HCT116 (cell line): ENCODE data around the gene TRIM67. TPM values are rescaled to one million over a fixed set of nuclear protein-coding genes. Genes with fewer than 3 reads are reported as not detected.

ENCODE experiments used
- ATAC-seq: fragments of 200-7000 bp; cut with Tn5 transposase; 2 replicates; pipeline ENCODE4 v1.9.1; 2020; ENCODE audit warnings: mild to moderate bottlenecking, moderate library complexity
- BruUV-seq: library from RNA; stranded (reverse); fragments of 400-500 nt; replicated peaks from 2 replicates; lab custom pipeline; 2021; lab: Mats Ljungman, UMichigan
- CTCF ChIA-PET: fragments of 300-600 bp; sonication (Branson Sonifier 250); formaldehyde crosslinking; loops from one replicate; lab custom pipeline; 2021; ENCODE audit warnings: antibody characterized with exemption; lab: Charles Lee
- POLR2A ChIA-PET: fragments of 300-600, 350-600 bp; sonication (Branson Sonifier 250); formaldehyde crosslinking; loops from one replicate; lab custom pipeline; 2021; ENCODE audit warnings: antibody characterized with exemption; lab: Charles Lee
- RAD21 ChIA-PET, 2 experiments: fragments of 300-600 bp; sonication (Branson Sonifier 250); formaldehyde crosslinking; loops; one replicate each; lab custom pipeline; 2023; ENCODE audit warnings: low total read pairs in 2 of 2; ENCODE audit not compliant: uncharacterized antibody in 2 of 2, unreplicated experiment in 2 of 2, low non-redundant PET in 1 of 2; lab: Charles Lee
- DNase-seq: peaks from one replicate; pipeline ENCODE4 v3.0.0-alpha.2; 2010; ENCODE audit warnings: low read depth, low spot score
- H2AFZ ChIP-seq: fragments of 200-600 bp; shearing (Covaris generic), sonication (generic); 2 replicates; pipeline ENCODE4 v1.6.1; 2017; ENCODE audit warnings: low read depth, mixed run types, mixed read lengths, antibody characterized with exemption, low read length; ENCODE audit not compliant: poor library complexity, severe bottlenecking
- H3K27ac ChIP-seq: 2 replicates; pipeline ENCODE4 v1.5.1; 2012; ENCODE audit warnings: low read depth, low read length
- H3K27me3 ChIP-seq: fragments of 200-600 bp; sonication (generic); 2 replicates; pipeline ENCODE4 v1.6.1; 2016; ENCODE audit warnings: mixed run types, low read length, mixed read lengths; ENCODE audit not compliant: insufficient read depth
- H3K36me3 ChIP-seq, 2 experiments: fragments of 200-500 bp in 1 of 2; fragments of 200-600 bp in 1 of 2; sonication (Bioruptor generic) in 1 of 2; sonication (generic) in 1 of 2; 2 replicates each; pipeline versions ENCODE4 v1.5.1 to v1.6.1; 2014 to 2016; ENCODE audit warnings: low read length in 2 of 2, inconsistent platforms in 1 of 2, mixed read lengths in 1 of 2, mixed run types in 1 of 2; ENCODE audit not compliant: insufficient read depth in 2 of 2, control insufficient read depth in 1 of 2
- H3K4me1 ChIP-seq, 2 experiments: fragments of 200-600 bp in 1 of 2; sonication (generic) in 1 of 2; 2 replicates each; pipeline versions ENCODE4 v1.5.1 to v1.6.1; 2012 to 2017; ENCODE audit warnings: low read length in 2 of 2, inconsistent platforms in 1 of 2, mild to moderate bottlenecking in 1 of 2, mixed read lengths in 1 of 2, mixed run types in 1 of 2, moderate library complexity in 1 of 2; ENCODE audit not compliant: insufficient read depth in 2 of 2, control insufficient read depth in 1 of 2
- H3K4me2 ChIP-seq: fragments of 200-600 bp; sonication (generic); 2 replicates; pipeline ENCODE4 v1.6.1; 2017; ENCODE audit warnings: mixed run types, low read length, mixed read lengths
- H3K4me3 ChIP-seq, 2 experiments: fragments of 200-600 bp in 1 of 2; sonication (generic) in 1 of 2; replicated peaks in 1 of 2; 2 replicates each; pipeline ENCODE4 v1.5.1; 2011 to 2016; ENCODE audit warnings: low read length in 2 of 2, control low read depth in 1 of 2, low read depth in 1 of 2, mild to moderate bottlenecking in 1 of 2, mixed read lengths in 1 of 2, mixed run types in 1 of 2
- H3K79me2 ChIP-seq: fragments of 200-600 bp; sonication (generic); 2 replicates; pipeline ENCODE4 v1.6.1; 2017; ENCODE audit warnings: mild to moderate bottlenecking, mixed run types, low read length, moderate library complexity, mixed read lengths; ENCODE audit not compliant: insufficient read depth
- H3K9ac ChIP-seq: fragments of 200-600 bp; sonication (generic); 2 replicates; pipeline ENCODE4 v1.6.1; 2016; ENCODE audit warnings: low read length, mixed read lengths
- H3K9me2 ChIP-seq: fragments of 200-600 bp; sonication (generic), shearing (Covaris generic); 2 replicates; pipeline ENCODE4 v1.6.1; 2017; ENCODE audit warnings: mixed run types, mild to moderate bottlenecking, moderate library complexity; ENCODE audit not compliant: insufficient read depth
- H3K9me3 ChIP-seq, 2 experiments: fragments of 200-500 bp in 1 of 2; fragments of 200-600 bp in 1 of 2; sonication (Bioruptor generic) in 1 of 2; sonication (generic) in 1 of 2; 2 replicates each; pipeline ENCODE4 v1.6.1; 2014 to 2017; ENCODE audit warnings: low read length in 2 of 2, mixed read lengths in 2 of 2, inconsistent platforms in 1 of 2, low read depth in 1 of 2, mild to moderate bottlenecking in 1 of 2, mixed run types in 1 of 2, moderate library complexity in 1 of 2; ENCODE audit not compliant: control insufficient read depth in 1 of 2, insufficient read depth in 1 of 2
- H4K20me1 ChIP-seq: fragments of 200-600 bp; sonication (generic), shearing (Covaris generic); 2 replicates; pipeline ENCODE4 v1.6.1; 2017; ENCODE audit warnings: mixed run types, mild to moderate bottlenecking, moderate library complexity; ENCODE audit not compliant: insufficient read depth
- CEBPB ChIP-seq: IDR thresholded peaks from 2 replicates; pipeline ENCODE4 v1.6.1; 2012; ENCODE audit warnings: low read depth
- EGR1 ChIP-seq: IDR thresholded peaks from 2 replicates; pipeline ENCODE4 v1.6.1; 2012; ENCODE audit warnings: low read depth
- EZH2 ChIP-seq: fragments of 200-600 bp; sonication (generic); IDR thresholded peaks from 2 replicates; pipeline ENCODE4 v1.6.1; 2017; ENCODE audit warnings: antibody characterized with exemption, mixed run types
- JUND ChIP-seq: IDR thresholded peaks from 2 replicates; pipeline ENCODE4 v1.6.1; 2012
- SIN3A ChIP-seq: IDR thresholded peaks from 2 replicates; pipeline ENCODE4 v1.6.1; 2012; ENCODE audit warnings: low read depth
- SRF ChIP-seq: IDR thresholded peaks from 2 replicates; pipeline ENCODE4 v1.6.1; 2012; ENCODE audit warnings: low read depth
- TCF7L2 ChIP-seq: IDR thresholded peaks from 2 replicates; pipeline ENCODE4 v1.7.0; 2011; ENCODE audit warnings: borderline replicate concordance, inconsistent platforms; ENCODE audit not compliant: insufficient read depth, insufficient read length; ENCODE audit errors: extremely low read depth
- YY1 ChIP-seq: IDR thresholded peaks from 2 replicates; pipeline ENCODE4 v1.6.1; 2011; ENCODE audit warnings: low read length, low read depth, moderate library complexity, mild to moderate bottlenecking; ENCODE audit not compliant: insufficient replicate concordance; ENCODE audit errors: extremely low read depth
- ZNF274 ChIP-seq: fragments of 200-500 bp; sonication (Bioruptor generic); IDR thresholded peaks from 2 replicates; pipeline ENCODE4 v1.6.1; 2014; ENCODE audit warnings: mild to moderate bottlenecking, low read depth, low read length, inconsistent platforms
- intact Hi-C: fragments of 100-400 bp; cut with micrococcal nuclease; formaldehyde crosslinking; loops from 2 replicates; pipeline ENCODE4 v1.10.0; 2022
- total RNA-seq: library from RNA; stranded (reverse); gene quantifications from one replicate; pipeline ENCODE4 v1.2.1, GENCODE V29; 2021; ENCODE audit not compliant: unreplicated experiment
- TF ChIP-seq, protein P1 (sequence below): IDR thresholded peaks from 2 replicates; pipeline ENCODE4 v1.6.1; 2012
- TF ChIP-seq, protein P2 (sequence below): IDR thresholded peaks from 2 replicates; pipeline ENCODE4 v1.6.1; 2012; ENCODE audit warnings: low read depth
- TF ChIP-seq, protein P3 (sequence below): IDR thresholded peaks from 2 replicates; pipeline ENCODE4 v1.6.1; 2012
- TF ChIP-seq, protein P4 (sequence below): IDR thresholded peaks from 2 replicates; pipeline ENCODE4 v1.6.1; 2011; ENCODE audit warnings: mild to moderate bottlenecking, low read length, moderate library complexity; ENCODE audit not compliant: insufficient replicate concordance; ENCODE audit errors: extremely low read depth

TRIM67 gene
- total RNA-seq, 1 experiment from 2014 or later, result 0.02 TPM

DNA sequence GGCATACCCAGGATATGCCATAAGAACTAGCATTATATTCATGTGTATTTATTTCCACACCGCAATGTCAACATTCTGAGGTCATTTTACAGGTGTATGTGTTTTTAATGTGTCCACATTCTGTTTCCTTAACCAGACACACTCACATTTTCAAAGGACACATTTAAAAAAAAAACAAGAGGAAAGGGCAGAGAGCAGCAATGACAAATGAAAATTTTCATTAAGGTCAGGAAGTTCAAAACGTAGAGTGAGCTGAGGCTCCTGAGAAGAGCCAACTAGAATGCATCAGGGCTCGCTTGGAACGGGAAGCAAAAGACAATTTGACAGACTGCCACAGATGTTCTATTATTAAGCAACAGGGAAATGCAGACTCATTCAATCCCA is 74.3 kb downstream of the TRIM67 start:
- Histone ChIP-seq H3K27ac (no peak overlapping the region), H3K9ac (no peak overlapping the region)
- POLR2A ChIA-PET, result no interaction called here

More for the DNA sequence above, 74.3 kb downstream of the TRIM67 start:
- DNase-seq (no peak), ATAC-seq (no peak)
- ChIA-PET RAD21 (no interaction called here), CTCF (no interaction called here)
- no peaks in the 10 kb centered on the region for H4K20me1 ChIP-seq
- no peaks in the 10 kb centered on the region for H3K27me3 ChIP-seq
- H3K9me2 ChIP-seq, result no peaks in the 10 kb centered on the region
- TF ChIP-seq YY1 (no peak), SRF (no peak), EZH2 (no peak), ZNF274 (no peak), SIN3A (no peak), CEBPB (no peak), TCF7L2 (no peak), JUND (no peak), EGR1 (no peak)
- TF ChIP-seq, protein P1, sequence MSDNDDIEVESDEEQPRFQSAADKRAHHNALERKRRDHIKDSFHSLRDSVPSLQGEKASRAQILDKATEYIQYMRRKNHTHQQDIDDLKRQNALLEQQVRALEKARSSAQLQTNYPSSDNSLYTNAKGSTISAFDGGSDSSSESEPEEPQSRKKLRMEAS, result no peak
- TF ChIP-seq, protein P2, sequence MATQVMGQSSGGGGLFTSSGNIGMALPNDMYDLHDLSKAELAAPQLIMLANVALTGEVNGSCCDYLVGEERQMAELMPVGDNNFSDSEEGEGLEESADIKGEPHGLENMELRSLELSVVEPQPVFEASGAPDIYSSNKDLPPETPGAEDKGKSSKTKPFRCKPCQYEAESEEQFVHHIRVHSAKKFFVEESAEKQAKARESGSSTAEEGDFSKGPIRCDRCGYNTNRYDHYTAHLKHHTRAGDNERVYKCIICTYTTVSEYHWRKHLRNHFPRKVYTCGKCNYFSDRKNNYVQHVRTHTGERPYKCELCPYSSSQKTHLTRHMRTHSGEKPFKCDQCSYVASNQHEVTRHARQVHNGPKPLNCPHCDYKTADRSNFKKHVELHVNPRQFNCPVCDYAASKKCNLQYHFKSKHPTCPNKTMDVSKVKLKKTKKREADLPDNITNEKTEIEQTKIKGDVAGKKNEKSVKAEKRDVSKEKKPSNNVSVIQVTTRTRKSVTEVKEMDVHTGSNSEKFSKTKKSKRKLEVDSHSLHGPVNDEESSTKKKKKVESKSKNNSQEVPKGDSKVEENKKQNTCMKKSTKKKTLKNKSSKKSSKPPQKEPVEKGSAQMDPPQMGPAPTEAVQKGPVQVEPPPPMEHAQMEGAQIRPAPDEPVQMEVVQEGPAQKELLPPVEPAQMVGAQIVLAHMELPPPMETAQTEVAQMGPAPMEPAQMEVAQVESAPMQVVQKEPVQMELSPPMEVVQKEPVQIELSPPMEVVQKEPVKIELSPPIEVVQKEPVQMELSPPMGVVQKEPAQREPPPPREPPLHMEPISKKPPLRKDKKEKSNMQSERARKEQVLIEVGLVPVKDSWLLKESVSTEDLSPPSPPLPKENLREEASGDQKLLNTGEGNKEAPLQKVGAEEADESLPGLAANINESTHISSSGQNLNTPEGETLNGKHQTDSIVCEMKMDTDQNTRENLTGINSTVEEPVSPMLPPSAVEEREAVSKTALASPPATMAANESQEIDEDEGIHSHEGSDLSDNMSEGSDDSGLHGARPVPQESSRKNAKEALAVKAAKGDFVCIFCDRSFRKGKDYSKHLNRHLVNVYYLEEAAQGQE, result no peak
- TF ChIP-seq, protein P3, sequence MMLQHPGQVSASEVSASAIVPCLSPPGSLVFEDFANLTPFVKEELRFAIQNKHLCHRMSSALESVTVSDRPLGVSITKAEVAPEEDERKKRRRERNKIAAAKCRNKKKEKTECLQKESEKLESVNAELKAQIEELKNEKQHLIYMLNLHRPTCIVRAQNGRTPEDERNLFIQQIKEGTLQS, result no peak
- TF ChIP-seq, protein P4, sequence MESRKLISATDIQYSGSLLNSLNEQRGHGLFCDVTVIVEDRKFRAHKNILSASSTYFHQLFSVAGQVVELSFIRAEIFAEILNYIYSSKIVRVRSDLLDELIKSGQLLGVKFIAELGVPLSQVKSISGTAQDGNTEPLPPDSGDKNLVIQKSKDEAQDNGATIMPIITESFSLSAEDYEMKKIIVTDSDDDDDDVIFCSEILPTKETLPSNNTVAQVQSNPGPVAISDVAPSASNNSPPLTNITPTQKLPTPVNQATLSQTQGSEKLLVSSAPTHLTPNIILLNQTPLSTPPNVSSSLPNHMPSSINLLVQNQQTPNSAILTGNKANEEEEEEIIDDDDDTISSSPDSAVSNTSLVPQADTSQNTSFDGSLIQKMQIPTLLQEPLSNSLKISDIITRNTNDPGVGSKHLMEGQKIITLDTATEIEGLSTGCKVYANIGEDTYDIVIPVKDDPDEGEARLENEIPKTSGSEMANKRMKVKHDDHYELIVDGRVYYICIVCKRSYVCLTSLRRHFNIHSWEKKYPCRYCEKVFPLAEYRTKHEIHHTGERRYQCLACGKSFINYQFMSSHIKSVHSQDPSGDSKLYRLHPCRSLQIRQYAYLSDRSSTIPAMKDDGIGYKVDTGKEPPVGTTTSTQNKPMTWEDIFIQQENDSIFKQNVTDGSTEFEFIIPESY, result no peak
- H2AFZ ChIP-seq, result no peak overlapping the region
- H3K4me2 ChIP-seq, result no peak overlapping the region
- H3K79me2 ChIP-seq, result peaks cover 38% of the 10 kb centered on the region
- H3K4me1 ChIP-seq, result peaks cover 31 to 48% of the 10 kb centered on the region in 2 experiments
- H3K4me3 ChIP-seq, result no peak overlapping the region
- peaks cover 11 to 13% of the 10 kb centered on the region in 2 experiments for H3K36me3 ChIP-seq
- intact Hi-C loops, result no loop called here
- H3K9me3 ChIP-seq, result no peaks in the 10 kb centered on the region
- BruUV-seq, result no TSS peak
